ENCODE measurements around the gene DLEC1. TPM values are rescaled to one million over a fixed set of nuclear protein-coding genes. Genes with fewer than 3 reads are reported as not detected.
"Not testable (repeated sequence)": the region's sequence is repeated elsewhere in the genome, so short reads cannot be mapped to it uniquely, and the experiment has no call there.

The DLEC1 gene
- total RNA-seq, 2 donors from 2014 or later, result 0.52 to 0.56 TPM

DNA sequence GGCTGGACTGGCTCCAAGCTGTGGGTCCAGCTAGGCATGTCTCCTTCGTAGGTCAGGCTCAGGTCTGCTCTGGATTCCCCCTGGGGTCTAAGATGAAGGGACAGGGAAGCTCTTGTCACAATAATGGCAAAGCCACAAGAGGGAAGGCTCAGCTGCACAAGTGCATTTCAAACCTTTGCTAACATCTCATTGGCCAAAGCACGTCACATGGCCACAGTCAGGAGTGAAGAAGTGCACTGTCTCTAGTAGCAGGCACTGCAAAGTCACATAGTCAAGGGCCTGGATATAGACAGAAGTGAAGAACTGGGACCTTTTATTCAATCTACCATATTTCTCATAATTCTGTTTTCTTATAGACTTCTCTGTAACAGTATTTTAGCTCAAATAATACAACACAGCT lies 20.1 kb downstream of the DLEC1 start:
- Histone ChIP-seq H3K27ac (no peak overlapping the region), H3K36me3 (no peaks in the 10 kb centered on the region), H3K9me3 (no peaks in the 10 kb centered on the region), H3K4me1 (no peaks in the 10 kb centered on the region), H3K4me3 (no peak overlapping the region), H3K9ac (ENCODE audit: low read depth in 2 of 2, low read length in 2 of 2) (no peak overlapping the region), H3K27me3 (no peaks in the 10 kb centered on the region)
- intact Hi-C loops (cut with DNase I), result no loop called here
- TF ChIP-seq, protein P1, sequence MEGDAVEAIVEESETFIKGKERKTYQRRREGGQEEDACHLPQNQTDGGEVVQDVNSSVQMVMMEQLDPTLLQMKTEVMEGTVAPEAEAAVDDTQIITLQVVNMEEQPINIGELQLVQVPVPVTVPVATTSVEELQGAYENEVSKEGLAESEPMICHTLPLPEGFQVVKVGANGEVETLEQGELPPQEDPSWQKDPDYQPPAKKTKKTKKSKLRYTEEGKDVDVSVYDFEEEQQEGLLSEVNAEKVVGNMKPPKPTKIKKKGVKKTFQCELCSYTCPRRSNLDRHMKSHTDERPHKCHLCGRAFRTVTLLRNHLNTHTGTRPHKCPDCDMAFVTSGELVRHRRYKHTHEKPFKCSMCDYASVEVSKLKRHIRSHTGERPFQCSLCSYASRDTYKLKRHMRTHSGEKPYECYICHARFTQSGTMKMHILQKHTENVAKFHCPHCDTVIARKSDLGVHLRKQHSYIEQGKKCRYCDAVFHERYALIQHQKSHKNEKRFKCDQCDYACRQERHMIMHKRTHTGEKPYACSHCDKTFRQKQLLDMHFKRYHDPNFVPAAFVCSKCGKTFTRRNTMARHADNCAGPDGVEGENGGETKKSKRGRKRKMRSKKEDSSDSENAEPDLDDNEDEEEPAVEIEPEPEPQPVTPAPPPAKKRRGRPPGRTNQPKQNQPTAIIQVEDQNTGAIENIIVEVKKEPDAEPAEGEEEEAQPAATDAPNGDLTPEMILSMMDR (IDR thresholded peaks at IDR 0.05), result no peak
- no peak for DNase-seq

DNA sequence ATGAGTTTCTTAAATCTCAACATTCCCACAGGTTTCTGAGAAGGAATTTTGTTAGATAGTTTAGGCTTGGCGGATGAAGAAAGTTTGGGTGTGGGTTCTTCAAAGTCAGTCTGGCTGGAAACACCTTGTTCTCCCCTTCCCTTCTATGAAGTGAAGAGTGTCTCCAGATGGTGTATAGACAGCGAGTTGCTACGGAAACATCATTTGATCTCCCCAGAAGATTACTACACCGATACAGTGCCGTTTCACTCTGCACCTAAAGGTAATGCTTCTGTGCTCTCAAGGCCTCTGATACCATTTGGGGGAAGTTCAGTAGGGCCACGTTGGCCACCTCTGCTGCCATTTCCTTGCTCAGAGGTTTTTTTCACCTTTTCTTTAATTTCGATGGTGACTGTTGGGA lies 20.6 kb downstream of the DLEC1 start:
- Histone ChIP-seq H3K9ac (ENCODE audit: low read depth in 2 of 2, low read length in 2 of 2) (no peak overlapping the region), H3K9me3 (no peaks in the 10 kb centered on the region), H3K27me3 (no peaks in the 10 kb centered on the region), H3K4me1 (no peaks in the 10 kb centered on the region), H3K36me3 (no peaks in the 10 kb centered on the region), H3K4me3 (no peak overlapping the region), H3K27ac (no peak overlapping the region)
- TF ChIP-seq, protein P1 (IDR thresholded peaks at IDR 0.05), result no peak
- intact Hi-C loops (cut with DNase I), result no loop called here
- DNase-seq, result no peak

DNA sequence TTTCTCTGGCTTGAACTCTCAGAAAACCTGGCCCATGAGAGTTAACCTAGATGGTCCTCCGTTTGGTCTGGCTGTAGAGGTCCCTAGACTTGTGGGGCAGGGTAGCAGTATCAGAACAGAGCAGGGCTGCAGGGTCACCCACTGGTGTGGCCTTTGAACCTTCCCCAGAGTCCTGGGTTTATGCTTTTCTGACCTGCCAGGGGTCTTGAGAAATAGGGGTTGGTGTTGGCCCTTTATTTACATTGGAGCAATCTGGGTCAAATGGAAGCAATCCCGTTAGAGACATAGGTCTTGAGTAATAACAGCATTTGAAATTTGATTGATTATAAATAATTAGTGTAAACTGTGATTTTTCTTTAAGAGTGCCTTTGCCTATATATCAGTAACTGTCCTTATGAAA lies 23.8 kb downstream of the DLEC1 start:
- Histone ChIP-seq H3K4me3 (no peak overlapping the region), H3K4me1 (no peaks in the 10 kb centered on the region), H3K9ac (ENCODE audit: low read depth in 2 of 2, low read length in 2 of 2) (no peak overlapping the region), H3K9me3 (no peaks in the 10 kb centered on the region), H3K27me3 (no peaks in the 10 kb centered on the region), H3K36me3 (no peaks in the 10 kb centered on the region), H3K27ac (no peak overlapping the region)
- intact Hi-C loops (cut with DNase I), result no loop called here
- no peak for DNase-seq
- TF ChIP-seq, protein P1 (IDR thresholded peaks at IDR 0.05), result no peak

DNA sequence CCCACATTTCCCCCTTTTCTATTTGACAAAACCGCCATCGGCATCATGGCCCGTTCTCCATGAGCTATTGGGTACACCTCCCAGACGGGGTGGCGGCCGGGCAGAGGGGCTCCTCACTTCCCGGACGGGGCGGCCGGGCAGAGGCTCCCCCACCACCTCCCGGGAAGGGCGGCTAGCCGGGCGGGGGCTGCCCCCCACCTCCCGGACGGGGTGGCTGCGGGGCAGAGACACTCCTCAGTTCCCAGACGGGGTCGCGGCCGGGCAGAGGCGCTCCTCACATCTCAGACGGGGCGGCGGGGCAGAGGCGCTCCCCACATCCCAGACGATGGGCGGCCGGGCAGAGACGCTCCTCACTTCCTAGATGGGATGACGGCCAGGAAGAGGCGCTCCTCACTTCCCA lies 25.4 kb downstream of the DLEC1 start:
- intact Hi-C loops (cut with DNase I); H3K36me3 ChIP-seq; H3K4me1 ChIP-seq; H3K9ac ChIP-seq (ENCODE audit: low read depth in 2 of 2, low read length in 2 of 2); DNase-seq; H3K9me3 ChIP-seq; H3K4me3 ChIP-seq; H3K27me3 ChIP-seq; H3K27ac ChIP-seq: not testable (repeated sequence)

DNA sequence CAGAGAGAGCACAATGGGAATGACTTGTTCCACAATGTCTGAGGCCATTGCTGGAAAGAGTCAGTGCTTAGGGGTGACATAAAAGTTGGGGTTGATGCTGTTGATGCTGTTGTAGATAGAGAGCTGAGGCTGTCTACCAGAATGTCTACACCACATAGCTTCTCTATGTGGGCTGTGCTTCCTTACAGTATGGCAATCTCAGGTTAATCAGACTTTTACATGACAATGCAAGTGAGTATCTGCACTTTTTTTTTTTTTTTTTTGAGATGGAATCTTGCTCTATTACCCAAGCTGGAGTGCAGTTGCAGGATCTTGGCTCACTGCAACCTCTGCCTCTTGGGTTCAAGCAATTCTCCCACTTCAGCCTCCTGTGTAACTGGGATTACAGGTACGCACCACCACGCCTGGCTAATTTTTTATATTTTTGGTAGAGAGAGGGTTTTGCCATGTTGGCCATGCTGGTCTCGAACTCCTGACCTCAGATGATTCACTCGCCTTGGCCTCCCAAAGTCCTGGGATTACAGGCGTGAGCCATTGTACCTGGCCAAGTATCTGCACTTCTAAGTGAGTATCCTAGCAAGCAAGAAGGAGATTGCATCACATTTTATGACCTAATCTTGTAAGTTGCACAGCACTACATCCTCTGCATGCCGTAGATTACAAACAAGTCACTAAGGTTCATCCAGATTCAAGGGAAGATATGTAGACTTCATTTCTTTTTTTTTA lies 28.7 kb downstream of the DLEC1 start:
- intact Hi-C loops (cut with DNase I), result no loop called here
- Histone ChIP-seq H3K4me3 (no peak overlapping the region), H3K9me3 (no peaks in the 10 kb centered on the region), H3K27ac (no peak overlapping the region), H3K4me1 (no peaks in the 10 kb centered on the region), H3K9ac (ENCODE audit: low read depth in 2 of 2, low read length in 2 of 2) (no peak overlapping the region), H3K36me3 (no peaks in the 10 kb centered on the region), H3K27me3 (no peaks in the 10 kb centered on the region)
- DNase-seq, result no peak
- TF ChIP-seq, protein P1 (IDR thresholded peaks at IDR 0.05), result no peak

DNA sequence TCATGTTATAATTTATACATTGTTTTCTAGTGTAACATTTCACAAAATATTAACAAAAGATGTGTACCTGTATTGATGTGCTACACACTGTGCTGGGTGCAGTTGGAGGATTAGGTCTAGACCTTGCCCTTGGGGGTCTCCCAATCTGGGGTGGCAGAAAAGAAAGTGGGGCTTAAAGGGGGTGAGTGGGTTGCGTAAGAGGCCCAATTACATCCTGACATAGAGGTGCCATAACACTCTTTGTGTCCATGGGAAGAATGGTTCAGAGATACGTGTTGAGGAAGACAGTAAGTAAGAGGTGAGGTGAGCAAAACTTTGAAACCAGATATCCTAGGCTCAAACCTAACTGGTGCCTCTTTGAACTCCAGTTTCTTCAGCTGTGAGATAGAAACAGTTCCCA lies 31.0 kb downstream of the DLEC1 start:
- intact Hi-C loops (cut with DNase I), result no loop called here
- no peaks in the 10 kb centered on the region for H3K9me3 ChIP-seq
- H3K4me3 ChIP-seq, result no peak overlapping the region
- DNase-seq, result no peak
- no peaks in the 10 kb centered on the region for H3K4me1 ChIP-seq
- TF ChIP-seq, protein P1 (IDR thresholded peaks at IDR 0.05), result no peak
- no peak overlapping the region for H3K27ac ChIP-seq
- H3K27me3 ChIP-seq, result no peaks in the 10 kb centered on the region
- no peaks in the 10 kb centered on the region for H3K36me3 ChIP-seq
- H3K9ac ChIP-seq (ENCODE audit: low read depth in 2 of 2, low read length in 2 of 2), result no peak overlapping the region

DNA sequence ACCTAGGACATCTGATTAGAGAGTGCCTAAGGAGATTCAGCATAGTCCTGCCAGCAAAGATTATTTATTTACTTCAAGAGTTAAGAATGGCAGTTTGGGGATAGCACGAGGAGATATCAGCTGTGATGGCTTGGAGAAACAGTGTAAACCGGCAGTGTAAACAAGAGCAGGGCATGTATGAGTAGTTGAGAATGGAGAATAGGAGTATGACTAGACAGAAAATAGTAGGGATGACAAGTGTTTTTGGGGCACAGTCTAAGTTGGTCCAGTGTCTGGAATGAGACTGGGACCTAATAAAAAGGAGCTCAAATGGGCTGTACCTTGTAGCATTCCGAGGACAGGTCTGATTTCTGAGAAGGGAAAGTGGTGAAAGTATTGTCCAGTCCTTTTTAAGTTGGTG lies 38.1 kb downstream of the DLEC1 start:
- H3K4me3 ChIP-seq; H3K27ac ChIP-seq; intact Hi-C loops (cut with DNase I): not testable (repeated sequence)

DNA sequence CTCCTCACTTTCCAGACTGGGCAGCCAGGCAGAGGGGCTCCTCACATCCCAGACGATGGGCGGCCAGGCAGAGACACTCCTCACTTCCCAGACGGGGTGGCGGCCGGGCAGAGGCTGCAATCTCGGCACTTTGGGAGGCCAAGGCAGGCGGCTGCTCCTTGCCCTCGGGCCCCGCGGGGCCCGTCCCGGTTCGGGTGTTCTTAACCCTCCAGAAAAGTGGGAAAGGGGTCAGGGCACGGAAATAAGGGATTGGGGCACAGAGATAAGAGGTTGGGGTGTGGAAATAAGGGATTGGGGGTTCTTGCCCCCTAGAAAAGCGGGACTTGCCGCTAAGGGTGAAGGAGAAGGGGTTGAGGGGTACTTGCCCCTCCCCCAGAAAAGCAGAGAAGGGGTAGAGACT lies 43.3 kb downstream of the DLEC1 start:
- H3K4me3 ChIP-seq; H3K9me3 ChIP-seq; H3K27me3 ChIP-seq; DNase-seq; H3K36me3 ChIP-seq; H3K27ac ChIP-seq; H3K9ac ChIP-seq (ENCODE audit: low read depth in 2 of 2, low read length in 2 of 2); intact Hi-C loops (cut with DNase I); H3K4me1 ChIP-seq: not testable (repeated sequence)

More for the DNA sequence above, 38.1 kb downstream of the DLEC1 start:
- not testable (repeated sequence) for DNase-seq; H3K9ac ChIP-seq (ENCODE audit: low read depth in 2 of 2, low read length in 2 of 2); H3K36me3 ChIP-seq; H3K4me1 ChIP-seq; H3K9me3 ChIP-seq; H3K27me3 ChIP-seq

DNA sequence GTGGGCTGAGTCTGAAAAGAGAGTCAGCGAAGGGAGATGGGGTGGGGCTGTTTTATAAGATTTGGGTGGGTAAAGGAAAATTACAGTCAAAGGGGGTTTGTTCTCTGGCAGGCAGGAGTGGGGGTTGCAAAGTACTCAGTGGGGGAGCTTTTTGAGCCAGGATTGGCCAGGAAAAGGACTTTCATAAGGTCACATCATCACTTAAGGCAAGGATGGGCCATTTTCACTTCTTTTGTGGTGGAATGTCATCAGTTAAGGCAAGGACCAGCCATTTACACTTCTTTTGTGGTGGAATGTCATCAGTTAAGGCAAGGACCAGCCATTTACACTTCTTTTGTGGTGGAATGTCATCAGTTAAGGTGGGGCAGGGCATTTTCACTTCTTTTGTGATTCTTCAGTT lies 44.2 kb downstream of the DLEC1 start:
- H3K27me3 ChIP-seq; H3K9ac ChIP-seq (ENCODE audit: low read depth in 2 of 2, low read length in 2 of 2); intact Hi-C loops (cut with DNase I); H3K27ac ChIP-seq; H3K4me1 ChIP-seq; H3K36me3 ChIP-seq; H3K4me3 ChIP-seq; H3K9me3 ChIP-seq; DNase-seq: not testable (repeated sequence)
